CD1c-positive myeloid dendritic cell (primary cell): ENCODE measurements around the gene HOATZ.
A peak's percentile ranks its signal among the peaks of the same experiment; 100 is the strongest.

Experiments used
- DNase-seq: peaks from one replicate; pipeline ENCODE4 v3.0.0-alpha.2; 2016; ENCODE audit errors: extremely low spot score

Gene HOATZ

DNA sequence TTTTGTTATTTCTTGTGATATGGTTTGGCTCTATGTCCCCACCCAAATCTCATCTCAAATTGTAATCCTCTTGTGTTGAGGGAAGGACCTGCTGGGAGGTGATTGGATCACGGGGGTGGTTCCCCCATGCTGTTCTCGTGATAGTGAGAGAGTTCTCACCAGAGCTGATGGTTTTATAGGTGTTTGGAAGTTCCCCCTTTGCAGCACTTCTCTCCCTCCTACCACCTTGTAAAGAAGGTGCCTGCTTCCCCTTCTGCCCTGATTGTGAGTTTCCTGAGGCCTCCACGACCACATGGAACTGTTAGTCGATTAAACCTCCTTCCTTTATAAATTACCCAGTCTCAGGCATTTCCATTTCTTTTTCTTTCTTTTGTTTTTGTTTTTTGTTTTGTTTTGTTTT, 63.2 kb downstream of the HOATZ start:
- DNase-seq: no peak

GRCh38 chr11:111581341-111581740, 66.8 kb downstream of the HOATZ start:
- DNase-seq: no peak

DNA sequence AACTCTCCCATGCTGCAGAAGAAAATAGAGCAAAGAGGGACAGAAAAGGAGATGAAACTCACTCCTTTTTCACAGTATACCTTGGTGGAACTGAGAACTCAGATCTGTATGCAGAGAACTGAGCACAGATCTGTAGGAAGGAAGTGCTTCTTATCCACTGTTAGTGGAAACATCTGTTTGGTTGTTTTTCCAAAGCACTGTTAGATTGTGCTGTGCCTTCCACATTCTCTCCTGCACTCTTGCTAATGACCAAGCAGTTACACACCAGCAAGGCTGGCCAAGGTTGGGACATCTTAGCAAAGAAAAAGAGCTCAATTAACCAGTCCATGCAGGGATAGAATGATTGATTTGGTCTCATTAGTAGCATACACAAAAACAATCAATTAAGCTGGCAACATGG, 67.6 kb downstream of the HOATZ start:
- DNase-seq: no peak

GRCh38 chr11:111582881-111583280, 68.3 kb downstream of the HOATZ start:
- DNase-seq: no peak

GRCh38 chr11:111585371-111585770, 70.8 kb downstream of the HOATZ start:
- peak; percentile 74 for DNase-seq

DNA sequence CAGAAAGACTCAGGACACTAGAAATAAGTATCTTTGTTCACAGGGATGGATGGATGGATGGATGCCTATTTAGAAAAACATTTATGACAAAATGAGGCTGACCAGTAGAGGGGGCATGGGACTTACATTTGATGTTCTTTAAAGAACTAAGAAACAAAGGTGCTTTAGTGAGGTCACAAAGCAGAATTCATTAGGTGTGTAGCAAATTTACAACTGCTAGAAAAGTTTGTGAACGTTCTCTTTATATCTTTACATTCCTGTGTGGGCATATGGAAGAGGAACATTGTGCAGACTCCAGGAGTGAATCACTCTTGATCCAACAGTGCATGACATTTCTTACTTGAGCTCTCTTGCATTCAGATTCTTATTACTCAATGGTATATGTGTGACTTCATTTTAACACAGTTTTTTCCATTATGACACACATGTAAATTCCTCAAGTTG, 71.8 kb downstream of the HOATZ start:
- DNase-seq: peak; percentile 74
